ENCODE measurements around the gene C10orf71.

Gene C10orf71

GRCh38 chr10:49361735-49362568, 63.0 kb downstream of the C10orf71 start:
- TF ChIP-seq ZFP30 (CRISPR knock-in tag; IDR thresholded peaks at IDR 0.05) = no peak
- TF ChIP-seq ZC3H10 (CRISPR knock-in tag; IDR thresholded peaks at IDR 0.05) = no peak
- no peak for TF ChIP-seq OSR1 (CRISPR knock-in tag; IDR thresholded peaks at IDR 0.05)
- TF ChIP-seq ESRRG (CRISPR knock-in tag; IDR thresholded peaks at IDR 0.05) = no peak
- TF ChIP-seq ZFP3 (CRISPR knock-in tag; IDR thresholded peaks at IDR 0.05) = no peak
- TF ChIP-seq CREB5 (CRISPR knock-in tag; IDR thresholded peaks at IDR 0.05; ENCODE audit: low read depth) = no peak
- no peak for TF ChIP-seq POU6F1 (CRISPR knock-in tag; IDR thresholded peaks at IDR 0.05; ENCODE audit: borderline replicate concordance, low read depth)
- TF ChIP-seq TCF4 (CRISPR knock-in tag; IDR thresholded peaks at IDR 0.05; ENCODE audit: borderline replicate concordance) = no peak
- TF ChIP-seq, protein P1, sequence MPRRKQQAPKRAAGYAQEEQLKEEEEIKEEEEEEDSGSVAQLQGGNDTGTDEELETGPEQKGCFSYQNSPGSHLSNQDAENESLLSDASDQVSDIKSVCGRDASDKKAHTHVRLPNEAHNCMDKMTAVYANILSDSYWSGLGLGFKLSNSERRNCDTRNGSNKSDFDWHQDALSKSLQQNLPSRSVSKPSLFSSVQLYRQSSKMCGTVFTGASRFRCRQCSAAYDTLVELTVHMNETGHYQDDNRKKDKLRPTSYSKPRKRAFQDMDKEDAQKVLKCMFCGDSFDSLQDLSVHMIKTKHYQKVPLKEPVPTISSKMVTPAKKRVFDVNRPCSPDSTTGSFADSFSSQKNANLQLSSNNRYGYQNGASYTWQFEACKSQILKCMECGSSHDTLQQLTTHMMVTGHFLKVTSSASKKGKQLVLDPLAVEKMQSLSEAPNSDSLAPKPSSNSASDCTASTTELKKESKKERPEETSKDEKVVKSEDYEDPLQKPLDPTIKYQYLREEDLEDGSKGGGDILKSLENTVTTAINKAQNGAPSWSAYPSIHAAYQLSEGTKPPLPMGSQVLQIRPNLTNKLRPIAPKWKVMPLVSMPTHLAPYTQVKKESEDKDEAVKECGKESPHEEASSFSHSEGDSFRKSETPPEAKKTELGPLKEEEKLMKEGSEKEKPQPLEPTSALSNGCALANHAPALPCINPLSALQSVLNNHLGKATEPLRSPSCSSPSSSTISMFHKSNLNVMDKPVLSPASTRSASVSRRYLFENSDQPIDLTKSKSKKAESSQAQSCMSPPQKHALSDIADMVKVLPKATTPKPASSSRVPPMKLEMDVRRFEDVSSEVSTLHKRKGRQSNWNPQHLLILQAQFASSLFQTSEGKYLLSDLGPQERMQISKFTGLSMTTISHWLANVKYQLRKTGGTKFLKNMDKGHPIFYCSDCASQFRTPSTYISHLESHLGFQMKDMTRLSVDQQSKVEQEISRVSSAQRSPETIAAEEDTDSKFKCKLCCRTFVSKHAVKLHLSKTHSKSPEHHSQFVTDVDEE (CRISPR knock-in tag; IDR thresholded peaks at IDR 0.05) = no peak
- no peak for TF ChIP-seq ZNF70 (CRISPR knock-in tag; IDR thresholded peaks at IDR 0.05)
- no peak for ATAC-seq

GRCh38 chr10:49362596-49363260, 63.8 kb downstream of the C10orf71 start:
- ATAC-seq = no peak
- TF ChIP-seq, protein P2, sequence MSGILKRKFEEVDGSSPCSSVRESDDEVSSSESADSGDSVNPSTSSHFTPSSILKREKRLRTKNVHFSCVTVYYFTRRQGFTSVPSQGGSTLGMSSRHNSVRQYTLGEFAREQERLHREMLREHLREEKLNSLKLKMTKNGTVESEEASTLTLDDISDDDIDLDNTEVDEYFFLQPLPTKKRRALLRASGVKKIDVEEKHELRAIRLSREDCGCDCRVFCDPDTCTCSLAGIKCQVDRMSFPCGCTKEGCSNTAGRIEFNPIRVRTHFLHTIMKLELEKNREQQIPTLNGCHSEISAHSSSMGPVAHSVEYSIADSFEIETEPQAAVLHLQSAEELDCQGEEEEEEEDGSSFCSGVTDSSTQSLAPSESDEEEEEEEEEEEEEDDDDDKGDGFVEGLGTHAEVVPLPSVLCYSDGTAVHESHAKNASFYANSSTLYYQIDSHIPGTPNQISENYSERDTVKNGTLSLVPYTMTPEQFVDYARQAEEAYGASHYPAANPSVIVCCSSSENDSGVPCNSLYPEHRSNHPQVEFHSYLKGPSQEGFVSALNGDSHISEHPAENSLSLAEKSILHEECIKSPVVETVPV (CRISPR knock-in tag; IDR thresholded peaks at IDR 0.05) = no peak
- TF ChIP-seq ESRRG (CRISPR knock-in tag; IDR thresholded peaks at IDR 0.05) (no peak), SNAI2 (CRISPR knock-in tag; IDR thresholded peaks at IDR 0.05) (no peak), ZNF8 (CRISPR knock-in tag; IDR thresholded peaks at IDR 0.05) (no peak), CSDC2 (CRISPR knock-in tag; IDR thresholded peaks at IDR 0.05) (no peak), ARNTL (CRISPR knock-in tag; IDR thresholded peaks at IDR 0.05; ENCODE audit: borderline replicate concordance, low read depth) (no peak), ISL1 (CRISPR knock-in tag; IDR thresholded peaks at IDR 0.05) (no peak), ZFP30 (CRISPR knock-in tag; IDR thresholded peaks at IDR 0.05) (no peak), CREB5 (CRISPR knock-in tag; IDR thresholded peaks at IDR 0.05; ENCODE audit: low read depth) (no peak), PPARA (CRISPR knock-in tag; IDR thresholded peaks at IDR 0.05; ENCODE audit: borderline replicate concordance) (no peak), POU6F1 (CRISPR knock-in tag; IDR thresholded peaks at IDR 0.05; ENCODE audit: borderline replicate concordance, low read depth) (no peak), RARB (CRISPR knock-in tag; IDR thresholded peaks at IDR 0.05) (no peak), ZC3H10 (CRISPR knock-in tag; IDR thresholded peaks at IDR 0.05) (no peak), ZNF70 (CRISPR knock-in tag; IDR thresholded peaks at IDR 0.05) (no peak), TCF4 (CRISPR knock-in tag; IDR thresholded peaks at IDR 0.05; ENCODE audit: borderline replicate concordance) (no peak), TOX (CRISPR knock-in tag; IDR thresholded peaks at IDR 0.05; ENCODE audit: borderline replicate concordance) (no peak)
- TF ChIP-seq, protein P1 (CRISPR knock-in tag; IDR thresholded peaks at IDR 0.05) = no peak

Data from SK-N-SH treated with all-trans-retinoic acid at 6 μM for 48 hours (cell line).